PC-3 (cell line): Measurements from ENCODE around the gene CCDC178. TPM values are rescaled to one million over a fixed set of nuclear protein-coding genes. Genes with fewer than 3 reads are reported as not detected.

Experiments used
- ATAC-seq: fragments of 200-7000 bp; cut with Tn5 transposase; 2 replicates; pipeline ENCODE4 v1.9.1; 2020; ENCODE audit warnings: mild to moderate bottlenecking, moderate library complexity
- BruUV-seq: library from RNA; stranded (reverse); fragments of 400-500 nt; replicated peaks from 2 replicates; lab custom pipeline; 2021; lab: Mats Ljungman, UMichigan
- CTCF ChIA-PET: fragments of 300-600 bp; sonication (Branson Sonifier 250); formaldehyde crosslinking; loops from one replicate; lab custom pipeline; 2022; ENCODE audit warnings: antibody characterized with exemption; lab: Charles Lee
- POLR2A ChIA-PET: fragments of 300-600 bp; sonication (Branson Sonifier 250); formaldehyde crosslinking; loops from one replicate; lab custom pipeline; 2022; ENCODE audit warnings: antibody characterized with exemption; ENCODE audit not compliant: unreplicated experiment; lab: Charles Lee
- DNase-seq: peaks from one replicate; pipeline ENCODE4 v3.0.0-alpha.2; 2015
- H2AFZ ChIP-seq: fragments of 300-600 bp; sonication (generic); 2 replicates; pipeline ENCODE4 v1.6.0; 2016; ENCODE audit warnings: antibody characterized with exemption, low read length
- H3F3A ChIP-seq: fragments of 300-600 bp; sonication (generic); one replicate; pipeline ENCODE4 v1.6.0; 2017; ENCODE audit warnings: antibody characterized with exemption, low read length, control low read depth, mild to moderate bottlenecking; ENCODE audit not compliant: unreplicated experiment
- H3K27ac ChIP-seq: fragments of 300-600 bp; sonication (generic); 2 replicates; pipeline ENCODE4 v1.5.1; 2016; ENCODE audit warnings: mild to moderate bottlenecking, low read length
- H3K27me3 ChIP-seq: fragments of 300-600 bp; sonication (generic); 2 replicates; pipeline ENCODE4 v1.6.1; 2016; ENCODE audit warnings: low read length, mixed read lengths
- H3K36me3 ChIP-seq: fragments of 300-600 bp; sonication (generic); 2 replicates; pipeline ENCODE4 v1.6.1; 2016; ENCODE audit warnings: low read depth, mixed run types, low read length, mixed read lengths
- H3K4me1 ChIP-seq: fragments of 300-600 bp; sonication (generic); 2 replicates; pipeline ENCODE4 v1.5.1; 2016; ENCODE audit warnings: low read length; ENCODE audit not compliant: insufficient read depth
- H3K4me2 ChIP-seq: fragments of 300-600 bp; sonication (generic); 2 replicates; pipeline ENCODE4 v1.6.0; 2016; ENCODE audit warnings: low read length
- H3K4me3 ChIP-seq: fragments of 300-600 bp; sonication (generic); 2 replicates; pipeline ENCODE4 v1.5.1; 2016; ENCODE audit warnings: mild to moderate bottlenecking, low read length, mixed read lengths
- H3K79me2 ChIP-seq: fragments of 300-600 bp; sonication (generic); 2 replicates; pipeline ENCODE4 v1.6.1; 2017; ENCODE audit warnings: low read length, mixed read lengths
- H3K9ac ChIP-seq: fragments of 300-600 bp; sonication (generic); 2 replicates; pipeline ENCODE4 v1.6.0; 2016; ENCODE audit warnings: mild to moderate bottlenecking, low read length
- H3K9me2 ChIP-seq: fragments of 300-600 bp; sonication (generic); replicated peaks from 2 replicates; pipeline ENCODE4 v1.6.1; 2016; ENCODE audit warnings: mixed run types, low read length, mixed read lengths
- H3K9me3 ChIP-seq: fragments of 300-600 bp; sonication (generic); 2 replicates; pipeline ENCODE4 v1.6.1; 2016; ENCODE audit warnings: low read length, mixed read lengths
- H4K20me1 ChIP-seq: fragments of 300-600 bp; sonication (generic); 2 replicates; pipeline ENCODE4 v1.6.1; 2016; ENCODE audit warnings: low read length, mixed read lengths
- CTCF ChIP-seq: fragments of 300-600 bp; sonication (generic); conservative IDR thresholded peaks from 2 replicates; pipeline ENCODE4 v1.5.1; 2017; ENCODE audit warnings: antibody characterized with exemption, low read depth, mild to moderate bottlenecking, low read length
- EZH2 ChIP-seq: fragments of 300-600 bp; sonication (generic); IDR thresholded peaks from one replicate; pipeline ENCODE4 v1.6.1; 2017; ENCODE audit warnings: antibody characterized with exemption, mild to moderate bottlenecking, low read length; ENCODE audit not compliant: unreplicated experiment
- EZH2phosphoT487 ChIP-seq: fragments of 300-600 bp; sonication (generic); IDR thresholded peaks from 2 replicates; pipeline ENCODE4 v1.6.1; 2018; ENCODE audit warnings: mild to moderate bottlenecking, antibody characterized with exemption, low read length, borderline replicate concordance
- intact Hi-C: fragments of 100-400 bp; cut with micrococcal nuclease; formaldehyde crosslinking; loops from 2 replicates; pipeline ENCODE4 v1.9.0; 2023
- total RNA-seq: library from RNA; depleted of rRNA; stranded (reverse); fragments of >200 nt; gene quantifications from 2 replicates; pipeline ENCODE4 v1.2.3, GENCODE V29; 2014

Gene CCDC178
- total RNA-seq, 1 experiment from 2014 or later, result not detected

- DNase-seq (no peak), ATAC-seq (no peak)
- intact Hi-C loops, result no loop called here
- H3K9ac ChIP-seq, result no peak overlapping the region
- POLR2A ChIA-PET, result no interaction called here
- no peak overlapping the region for H3K4me3 ChIP-seq
- no peak overlapping the region for H3K27ac ChIP-seq
- H3K9me3 ChIP-seq, result no peaks in the 10 kb centered on the region
- no peaks in the 10 kb centered on the region for H3K36me3 ChIP-seq
- no peaks in the 10 kb centered on the region for H3K4me1 ChIP-seq
- no peaks in the 10 kb centered on the region for H4K20me1 ChIP-seq
- no peak overlapping the region for H2AFZ ChIP-seq
- BruUV-seq, result no TSS peak
- TF ChIP-seq CTCF (no peak), EZH2phosphoT487 (no peak), EZH2 (no peak)
- H3F3A ChIP-seq, result no peaks in the 10 kb centered on the region
- CTCF ChIA-PET, result no interaction called here
- H3K4me2 ChIP-seq, result no peak overlapping the region
- no peaks in the 10 kb centered on the region for H3K9me2 ChIP-seq
- no peaks in the 10 kb centered on the region for H3K27me3 ChIP-seq
- no peaks in the 10 kb centered on the region for H3K79me2 ChIP-seq
Measured at GRCh38 chr18:33194793-33195192, 245.7 kb downstream of the CCDC178 start.

- H3K36me3 ChIP-seq, result no peaks in the 10 kb centered on the region
- TF ChIP-seq EZH2phosphoT487 (no peak), CTCF (0 out of 2 replicates have a peak, but pooled peaks have one; percentile 16)
- H3K27ac ChIP-seq, result no peak overlapping the region
- intact Hi-C loops, result loop anchor here (10.0 kb wide), 1 partner anchor 260 kb away; no protein-coding TSS in a partner anchor
- no peaks in the 10 kb centered on the region for H3K9me3 ChIP-seq
- BruUV-seq, result no TSS peak
- H4K20me1 ChIP-seq, result no peaks in the 10 kb centered on the region
- POLR2A ChIA-PET, result no interaction called here
- no peak overlapping the region for H3K4me3 ChIP-seq
- no peaks in the 10 kb centered on the region for H3K27me3 ChIP-seq
- CTCF ChIA-PET, result interaction anchor here (0.6 kb wide), 1 partner anchor 47 kb away, joined by 3 read pairs; no protein-coding TSS in a partner anchor
- H3K79me2 ChIP-seq, result no peaks in the 10 kb centered on the region
- peaks cover 12% of the 10 kb centered on the region for H3K4me1 ChIP-seq
- ATAC-seq (no peak), DNase-seq (no peak)
- no peak overlapping the region for H3K4me2 ChIP-seq
- H3F3A ChIP-seq, result no peaks in the 10 kb centered on the region
- no peak overlapping the region for H2AFZ ChIP-seq
- H3K9me2 ChIP-seq, result no peaks in the 10 kb centered on the region
- H3K9ac ChIP-seq, result no peak overlapping the region
Measured at GRCh38 chr18:33184958-33185357, 255.6 kb downstream of the CCDC178 start.

- intact Hi-C loops, result loop anchor here (10.0 kb wide), 1 partner anchor 259 kb away; no protein-coding TSS in a partner anchor
Measured at GRCh38 chr18:33184175-33184574, 256.3 kb downstream of the CCDC178 start.

More at GRCh38 chr18:33184175-33184574, 256.3 kb downstream of the CCDC178 start:
- no peak overlapping the region for H3K4me2 ChIP-seq
- ChIA-PET POLR2A (no interaction called here), CTCF (interaction anchor here (0.6 kb wide), 1 partner anchor 48 kb away, joined by 3 read pairs; no protein-coding TSS in a partner anchor)
- BruUV-seq, result no TSS peak
- no peaks in the 10 kb centered on the region for H3K9me3 ChIP-seq
- peak; percentile 79 for ATAC-seq
- H4K20me1 ChIP-seq, result no peaks in the 10 kb centered on the region
- no peaks in the 10 kb centered on the region for H3F3A ChIP-seq
- H3K4me1 ChIP-seq, result peaks cover 12% of the 10 kb centered on the region
- no peak overlapping the region for H3K4me3 ChIP-seq
- H3K79me2 ChIP-seq, result no peaks in the 10 kb centered on the region
- H3K27me3 ChIP-seq, result no peaks in the 10 kb centered on the region
- H2AFZ ChIP-seq, result no peak overlapping the region
- no peaks in the 10 kb centered on the region for H3K9me2 ChIP-seq
- TF ChIP-seq EZH2phosphoT487 (no peak), EZH2 (no peak), CTCF (no peak)
- no peak overlapping the region for H3K9ac ChIP-seq
- H3K36me3 ChIP-seq, result no peaks in the 10 kb centered on the region
- 0 out of 2 replicates have a peak overlapping the region, but pooled peaks have one; percentile 7 for H3K27ac ChIP-seq
- peak; percentile 55 for DNase-seq
